Measurements from ENCODE around the gene PICK1.
A peak's percentile ranks its signal among the peaks of the same experiment; 100 is the strongest.

Gene PICK1

DNA sequence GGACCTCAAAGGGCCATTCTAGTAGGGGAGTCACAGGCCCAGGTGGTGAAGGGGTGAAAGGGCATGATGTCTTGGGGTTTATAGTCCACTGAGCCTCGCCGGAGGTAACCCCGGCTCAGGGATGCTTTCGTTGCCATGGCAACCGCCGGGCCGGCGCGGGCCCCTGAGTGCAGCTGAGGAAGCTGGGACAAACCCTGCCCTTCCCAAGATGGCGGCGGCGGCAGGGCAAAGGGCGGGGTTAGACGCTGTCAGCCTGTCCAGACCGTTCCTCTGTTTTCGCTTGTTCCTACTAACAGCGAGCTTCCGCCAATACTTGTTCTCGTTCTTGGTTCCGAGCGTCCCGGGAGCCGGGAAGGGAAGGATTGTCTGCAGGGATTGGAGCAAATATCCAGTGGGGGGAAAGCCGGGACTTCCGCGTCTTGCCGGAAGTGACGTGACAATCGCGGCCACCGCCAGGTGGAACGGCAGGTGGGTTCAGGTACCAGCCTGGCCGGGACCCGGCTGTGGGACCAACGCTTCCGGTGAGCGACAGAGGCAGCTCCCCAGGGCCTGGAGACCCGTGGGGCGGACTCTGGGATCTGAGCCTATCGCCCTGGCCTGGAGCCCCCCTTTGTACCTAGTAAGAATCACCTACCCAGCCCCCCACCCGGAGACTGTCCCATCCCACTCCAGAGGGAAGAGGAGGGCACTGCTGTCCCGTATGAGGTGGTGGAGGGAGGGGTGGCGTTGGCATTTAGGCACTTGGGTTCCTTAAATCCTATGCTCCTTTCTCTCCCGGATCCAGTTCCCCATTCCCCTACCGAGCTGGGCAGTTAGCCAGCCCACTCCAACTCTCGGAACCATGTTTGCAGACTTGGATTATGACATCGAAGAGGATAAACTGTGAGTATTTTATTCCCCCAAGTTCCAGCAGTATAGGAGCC, at the start of gene PICK1:
TSS of gene PICK1 (plus strand) at position 436 of the 923 bp plus-strand sequence. CDS start at position 842, 406 bp downstream.
- DNase-seq (ENCODE audit: low spot score) (peak; percentile 4), FAIRE-seq (no peak)

DNA sequence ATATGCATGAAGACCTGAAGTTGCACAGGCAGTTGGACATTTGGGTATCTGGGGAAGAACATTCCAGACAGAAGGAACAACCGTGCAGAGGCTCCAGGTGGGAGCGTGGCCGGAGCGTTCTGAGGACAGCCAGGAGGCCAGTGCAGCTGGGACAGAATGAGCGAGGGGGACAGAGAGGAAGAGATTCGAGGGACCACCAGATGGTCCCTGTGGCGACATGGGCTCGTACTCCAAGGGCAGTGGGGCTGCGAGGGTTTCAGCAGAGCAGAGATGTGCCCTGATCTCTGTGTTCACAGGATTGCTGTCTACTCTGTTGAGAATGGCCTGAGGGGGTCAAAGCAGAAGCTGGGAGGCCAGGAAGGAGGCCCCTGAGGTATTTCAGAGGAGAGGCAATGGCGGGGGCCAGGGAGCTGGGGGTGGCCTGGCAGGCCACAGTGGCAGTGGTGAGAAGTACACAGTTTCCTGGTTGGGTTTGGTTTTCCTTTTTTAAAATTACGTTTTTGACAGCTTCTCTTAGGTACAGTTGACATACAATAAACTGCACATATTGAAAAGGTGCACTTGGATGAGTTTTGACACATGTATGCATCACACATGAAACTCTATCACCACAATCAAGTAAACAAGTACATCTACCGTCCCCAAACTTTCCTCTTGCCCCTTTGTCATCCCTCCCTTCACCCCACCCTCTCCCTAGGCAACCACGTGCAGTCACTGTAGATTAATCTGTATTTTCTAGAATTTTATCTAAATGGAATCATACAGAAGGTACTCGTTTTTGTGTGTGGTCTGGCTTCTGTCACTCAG, 48.0 kb upstream of the PICK1 start:
- DNase-seq (ENCODE audit: low spot score) (no peak), FAIRE-seq (no peak)

- DNase-seq (ENCODE audit: low spot score) = no peak
These were observed 44.6 kb upstream of the PICK1 start for GRCh38 chr22:38012604-38013072.

DNA sequence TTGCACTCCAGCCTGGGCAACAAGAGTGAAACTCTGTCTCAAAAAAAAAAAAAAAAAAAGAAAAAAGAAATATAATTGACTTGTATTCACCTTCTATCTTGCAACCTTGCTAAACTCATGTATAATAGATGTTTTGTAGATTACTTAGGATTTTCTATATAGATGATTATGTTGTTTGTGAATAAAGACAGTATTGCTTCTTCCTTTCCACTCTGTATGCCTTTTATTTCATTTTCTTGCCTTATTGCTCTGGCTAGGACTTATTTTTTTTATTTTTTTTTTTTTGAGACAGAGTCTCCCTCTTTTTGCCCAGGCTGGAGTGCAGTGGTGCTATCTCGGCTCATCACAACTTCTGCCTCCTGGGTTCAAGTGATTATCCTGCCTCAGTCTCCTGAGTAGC, 43.1 kb upstream of the PICK1 start:
- DNase-seq (ENCODE audit: low spot score) (no peak), FAIRE-seq (no peak)

More at GRCh38 chr22:38012604-38013072, 44.6 kb upstream of the PICK1 start:
- no peak for FAIRE-seq

- FAIRE-seq (no peak), DNase-seq (ENCODE audit: low spot score) (no peak)
These were observed 40.7 kb upstream of the PICK1 start for GRCh38 chr22:38016182-38017151.

DNA sequence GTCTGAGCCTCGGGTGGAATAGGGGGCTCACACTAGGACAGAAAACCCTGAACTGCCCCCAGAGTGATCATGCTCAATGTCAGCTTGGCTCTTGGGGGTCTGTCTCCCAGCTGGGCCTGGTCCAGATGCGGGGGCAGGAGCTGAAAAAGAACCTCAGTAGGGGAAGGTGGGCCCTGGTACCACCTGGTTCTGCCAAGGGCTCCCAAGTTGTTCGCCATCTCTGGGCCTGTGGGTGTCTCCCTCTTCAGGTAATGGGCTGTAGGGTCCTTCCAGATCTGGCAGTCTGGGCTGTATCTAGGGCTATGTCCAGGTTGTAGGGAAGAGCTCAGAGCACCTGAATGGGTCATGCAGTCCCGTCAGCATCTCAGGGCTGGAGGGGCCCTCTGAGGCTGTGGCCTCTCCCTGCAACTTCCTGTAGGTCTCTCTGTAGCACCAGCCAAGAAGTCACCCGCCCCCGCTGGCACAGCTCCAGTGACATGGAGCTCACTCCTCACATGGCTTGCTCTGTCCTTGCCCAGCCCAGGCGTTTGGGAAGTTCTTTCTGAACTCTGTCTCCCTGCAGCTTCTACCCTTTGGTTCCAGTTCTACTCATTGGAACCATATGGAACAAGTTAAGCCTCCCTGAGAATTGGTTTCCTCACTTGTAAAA, 39.8 kb upstream of the PICK1 start:
- FAIRE-seq (no peak), DNase-seq (ENCODE audit: low spot score) (no peak)

- FAIRE-seq = no peak
- DNase-seq (ENCODE audit: low spot score) = no peak
These were observed 39.0 kb upstream of the PICK1 start for GRCh38 chr22:38017939-38018885.

GRCh38 chr22:38018938-38019827, 38.0 kb upstream of the PICK1 start:
- no peak for FAIRE-seq
- DNase-seq (ENCODE audit: low spot score) = no peak

DNA sequence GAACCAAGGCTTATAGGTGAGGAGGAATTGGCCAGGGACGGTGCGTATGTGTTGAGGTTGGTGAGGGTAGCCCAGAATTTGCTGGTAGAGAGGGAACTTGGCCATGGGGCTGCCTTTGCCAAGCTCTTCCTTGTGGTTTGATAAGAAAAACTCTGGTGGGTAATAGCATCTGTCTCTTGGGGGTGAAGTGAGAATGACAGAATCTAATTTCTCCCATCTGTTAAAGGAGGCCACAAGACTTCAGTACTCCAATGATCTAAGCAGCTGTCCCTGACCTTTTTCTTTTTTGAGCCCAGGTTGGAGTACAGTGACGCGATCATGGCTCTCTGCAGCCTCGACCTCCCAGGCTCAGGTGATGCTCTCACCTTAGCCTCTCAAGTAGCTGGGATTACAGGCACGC, 36.0 kb upstream of the PICK1 start:
- FAIRE-seq (no peak), DNase-seq (ENCODE audit: low spot score) (no peak)

DNA sequence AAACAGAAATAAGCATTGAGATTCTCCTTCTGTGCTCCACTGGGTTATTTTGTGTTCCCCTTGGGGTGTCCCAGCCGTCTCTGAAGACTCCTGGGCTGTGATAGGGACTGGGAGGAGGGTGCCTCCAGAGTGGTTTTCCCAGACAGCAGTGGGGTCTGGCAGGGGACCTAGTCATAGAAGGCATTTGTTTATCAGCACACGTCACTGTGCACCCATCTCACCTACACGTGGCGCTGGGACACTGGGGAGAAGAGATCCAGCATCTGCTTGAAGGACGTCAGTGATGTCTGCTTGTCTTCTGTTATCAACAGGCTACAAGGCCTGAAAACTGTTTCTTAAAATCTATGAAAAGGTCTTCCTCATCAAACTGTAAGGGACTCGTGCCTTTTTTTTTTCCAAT, 34.2 kb upstream of the PICK1 start:
- no peak for FAIRE-seq
- no peak for DNase-seq (ENCODE audit: low spot score)

DNA sequence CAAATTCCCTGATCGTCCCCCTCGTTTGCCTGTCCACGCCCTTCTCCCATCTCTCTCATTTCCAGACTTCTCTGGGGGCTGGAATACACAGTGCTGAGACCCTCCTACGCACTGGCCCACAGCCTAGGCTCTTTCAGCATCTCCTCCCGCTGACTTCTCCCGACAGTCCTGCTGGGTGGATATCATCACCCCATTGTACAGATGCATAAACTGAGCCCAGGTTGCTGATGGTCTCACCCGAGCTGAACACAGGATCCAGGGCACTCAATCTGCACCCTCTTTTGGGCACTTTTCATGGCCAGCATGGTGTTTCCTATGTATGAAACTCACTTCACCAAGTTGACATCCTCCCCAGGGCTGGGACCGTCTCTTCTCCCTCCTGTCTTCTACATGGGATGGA, 31.7 kb upstream of the PICK1 start:
- FAIRE-seq (no peak), DNase-seq (ENCODE audit: low spot score) (no peak)

DNA sequence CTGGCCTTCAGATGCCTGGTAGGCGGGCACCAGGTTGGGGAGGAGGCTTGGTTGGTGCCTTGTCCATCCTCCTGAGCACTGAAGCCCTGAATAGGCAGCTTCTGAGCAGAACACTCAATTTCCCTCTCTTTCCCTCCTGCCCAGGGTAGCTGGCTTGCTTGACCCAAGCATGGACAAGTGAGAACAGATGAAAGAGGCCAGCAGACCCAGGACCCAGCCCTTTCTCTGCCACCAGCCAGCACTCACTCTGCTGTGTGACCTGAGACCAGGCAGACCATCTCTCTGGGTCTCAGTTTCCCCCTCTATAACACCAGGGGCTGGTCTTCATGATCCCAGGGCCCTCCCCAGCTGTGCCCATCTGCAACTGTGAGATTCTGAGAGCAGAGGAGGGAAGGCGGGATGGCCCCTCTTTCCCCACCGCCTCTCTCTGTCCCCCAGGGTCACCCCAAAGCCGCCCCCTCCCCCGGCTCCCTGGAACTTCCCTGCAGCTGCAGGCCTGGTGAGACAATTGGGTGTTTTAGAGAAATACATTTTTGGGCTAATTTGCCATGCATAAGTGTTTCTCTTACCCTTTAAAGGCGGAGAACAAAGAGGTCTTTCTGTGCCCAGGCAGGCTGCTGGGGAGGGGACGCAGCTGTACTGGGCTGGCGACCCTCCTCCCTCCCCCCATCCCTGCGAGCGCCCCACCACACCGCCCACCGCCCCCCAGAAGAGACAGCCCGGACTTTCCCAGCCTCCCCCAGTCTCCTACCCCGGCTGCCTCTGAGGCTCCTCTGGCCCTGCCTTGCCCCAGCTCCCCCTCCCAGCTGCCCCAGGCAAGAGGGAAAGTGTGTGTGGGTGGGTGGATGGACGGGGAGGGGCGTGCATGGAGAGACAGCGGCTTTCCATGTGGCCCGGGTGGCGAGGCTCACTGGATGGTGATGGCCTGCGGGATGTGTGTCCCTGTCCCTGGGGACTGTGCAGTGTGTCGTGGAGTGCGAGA, 30.8 kb upstream of the PICK1 start:
- DNase-seq (ENCODE audit: low spot score) = no peak

DNA sequence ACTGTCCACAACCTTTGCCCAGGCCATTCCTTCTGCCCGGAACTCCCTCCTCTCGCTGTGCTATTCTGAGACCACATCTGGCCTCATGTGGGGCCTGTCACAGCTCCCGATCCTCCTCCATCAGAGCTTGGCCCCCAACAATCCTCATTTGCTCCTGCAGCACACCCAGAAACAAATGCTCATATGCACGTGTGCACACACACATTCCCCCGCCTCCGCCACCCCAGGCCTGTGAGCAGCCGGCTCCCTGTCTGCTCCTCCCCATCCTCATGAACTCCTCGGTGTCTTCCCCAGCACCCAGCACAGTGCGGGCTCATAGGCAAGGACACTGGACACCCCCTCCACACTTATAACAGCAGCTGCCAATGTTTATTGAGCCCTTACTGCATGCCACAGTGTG, 29.7 kb upstream of the PICK1 start:
- DNase-seq (ENCODE audit: low spot score) = no peak
- no peak for FAIRE-seq

More for the DNA sequence above, 30.8 kb upstream of the PICK1 start:
- no peak for FAIRE-seq

- FAIRE-seq (no peak), DNase-seq (ENCODE audit: low spot score) (no peak)
These were observed 28.7 kb upstream of the PICK1 start for GRCh38 chr22:38028344-38029130.

- no peak for FAIRE-seq
- DNase-seq (ENCODE audit: low spot score) = no peak
These were observed 27.8 kb upstream of the PICK1 start for GRCh38 chr22:38029370-38029769.

DNA sequence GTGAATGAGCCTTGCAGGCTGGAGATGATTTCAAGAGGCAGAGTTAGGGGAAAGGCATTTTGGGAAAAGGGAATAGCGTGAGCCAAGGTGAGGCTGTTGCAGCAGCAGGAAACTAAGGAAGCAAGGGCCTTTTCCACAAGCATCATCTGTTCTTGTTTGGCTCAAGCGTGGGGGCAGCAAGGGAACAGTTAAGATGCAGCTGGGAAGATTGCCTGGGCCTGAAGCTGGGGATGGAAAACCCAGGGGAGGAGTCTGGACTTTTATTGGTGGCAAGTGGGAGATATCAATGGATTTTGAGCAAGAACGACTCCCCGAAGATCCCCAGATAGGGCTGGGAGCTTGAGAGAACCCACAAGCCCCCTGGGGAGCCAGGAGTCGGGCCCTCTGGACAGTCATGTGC, 27.3 kb upstream of the PICK1 start:
- FAIRE-seq (no peak), DNase-seq (ENCODE audit: low spot score) (no peak)

Data from RCC 7860 (cell line).